NT2/D1 (cell line): ENCODE data around the gene MSL3.
A peak's percentile ranks its signal among the peaks of the same experiment; 100 is the strongest.

Experiments used
- DNase-seq: peaks from one replicate; pipeline ENCODE4 v3.0.0-alpha.2; 2011; ENCODE audit warnings: low read depth, low spot score
- H3K27me3 ChIP-seq: 2 replicates; pipeline ENCODE4 v1.6.0; 2011; ENCODE audit warnings: mild to moderate bottlenecking; ENCODE audit not compliant: insufficient read length, insufficient read depth
- H3K36me3 ChIP-seq: 2 replicates; pipeline ENCODE4 v1.6.1; 2011; ENCODE audit warnings: mild to moderate bottlenecking, low read length, mixed read lengths; ENCODE audit not compliant: insufficient read depth, insufficient read length
- H3K4me1 ChIP-seq: 2 replicates; pipeline ENCODE4 v1.5.1; 2011; ENCODE audit not compliant: insufficient read depth, insufficient read length
- H3K4me3 ChIP-seq: 2 replicates; pipeline ENCODE4 v1.5.1; 2011; ENCODE audit warnings: low read depth; ENCODE audit not compliant: insufficient read length
- H3K9ac ChIP-seq: 2 replicates; pipeline ENCODE4 v1.6.0; 2011; ENCODE audit warnings: low read depth; ENCODE audit not compliant: insufficient read length
- H3K9me3 ChIP-seq: 2 replicates; pipeline ENCODE4 v1.5.1; 2011; ENCODE audit warnings: mild to moderate bottlenecking, low read length; ENCODE audit not compliant: insufficient read depth
- SUZ12 ChIP-seq: IDR thresholded peaks from 2 replicates; pipeline ENCODE4 v1.6.1; 2011; ENCODE audit not compliant: insufficient read length, insufficient read depth; ENCODE audit errors: extremely low read depth
- YY1 ChIP-seq: IDR thresholded peaks from 2 replicates; pipeline ENCODE4 v1.6.1; 2011; ENCODE audit not compliant: insufficient read length, insufficient read depth
- ZNF274 ChIP-seq: IDR thresholded peaks from 2 replicates; pipeline ENCODE4 v1.6.1; 2011; ENCODE audit warnings: mild to moderate bottlenecking, low read depth, low read length

Gene MSL3

GRCh38 chrX:11778230-11778629 lies 20.2 kb downstream of the MSL3 start:
- H3K27me3 ChIP-seq = no peaks in the 10 kb centered on the region
- TF ChIP-seq YY1 (no peak), ZNF274 (no peak), SUZ12 (no peak)
- peaks cover 12% of the 10 kb centered on the region for H3K36me3 ChIP-seq
- no peaks in the 10 kb centered on the region for H3K9me3 ChIP-seq
- H3K4me3 ChIP-seq = no peak overlapping the region
- H3K4me1 ChIP-seq = no peaks in the 10 kb centered on the region
- H3K9ac ChIP-seq = no peak overlapping the region
- DNase-seq = no peak

GRCh38 chrX:11781133-11781532 lies 23.1 kb downstream of the MSL3 start:
- DNase-seq = no peak
- H3K36me3 ChIP-seq = no peaks in the 10 kb centered on the region
- no peaks in the 10 kb centered on the region for H3K27me3 ChIP-seq
- H3K4me1 ChIP-seq = no peaks in the 10 kb centered on the region
- TF ChIP-seq SUZ12 = no peak
- TF ChIP-seq ZNF274 = no peak
- H3K9me3 ChIP-seq = no peaks in the 10 kb centered on the region
- no peak overlapping the region for H3K9ac ChIP-seq
- no peak overlapping the region for H3K4me3 ChIP-seq

DNA sequence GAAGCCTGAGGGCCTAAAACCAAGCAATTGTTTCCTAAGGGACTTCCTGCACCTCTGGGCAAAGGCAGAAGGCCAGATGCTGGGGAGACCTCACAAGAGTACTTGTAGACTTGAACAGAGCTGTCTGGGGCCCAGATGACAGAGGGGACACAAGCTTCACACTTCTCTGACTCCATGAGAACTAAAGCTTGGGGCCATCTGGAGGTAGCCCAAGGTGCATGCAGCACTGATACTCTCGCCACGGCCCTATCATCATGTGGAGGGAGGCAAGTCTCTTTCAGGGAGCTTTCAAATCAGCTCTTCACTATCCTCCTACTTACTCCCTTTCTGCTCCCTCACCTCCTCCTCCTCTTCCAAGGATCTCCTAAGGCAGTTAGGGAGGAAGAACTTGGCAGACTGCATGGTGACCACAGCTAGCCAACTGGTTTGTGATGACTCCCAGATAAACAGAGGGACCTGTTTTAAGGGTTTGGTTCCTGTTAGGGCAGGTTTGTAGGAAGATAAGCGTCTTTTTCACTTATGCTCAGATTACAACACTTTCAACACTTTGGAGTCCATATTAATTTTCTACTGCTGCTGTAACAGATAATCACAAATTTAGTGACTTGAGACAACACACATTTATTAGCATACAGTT lies 23.8 kb downstream of the MSL3 start:
- DNase-seq = no peak
- Histone ChIP-seq H3K4me3 (no peak overlapping the region), H3K9ac (no peak overlapping the region), H3K27me3 (no peaks in the 10 kb centered on the region), H3K36me3 (no peaks in the 10 kb centered on the region), H3K4me1 (no peaks in the 10 kb centered on the region), H3K9me3 (no peaks in the 10 kb centered on the region)
- TF ChIP-seq YY1 (no peak), ZNF274 (no peak), SUZ12 (no peak)

DNA sequence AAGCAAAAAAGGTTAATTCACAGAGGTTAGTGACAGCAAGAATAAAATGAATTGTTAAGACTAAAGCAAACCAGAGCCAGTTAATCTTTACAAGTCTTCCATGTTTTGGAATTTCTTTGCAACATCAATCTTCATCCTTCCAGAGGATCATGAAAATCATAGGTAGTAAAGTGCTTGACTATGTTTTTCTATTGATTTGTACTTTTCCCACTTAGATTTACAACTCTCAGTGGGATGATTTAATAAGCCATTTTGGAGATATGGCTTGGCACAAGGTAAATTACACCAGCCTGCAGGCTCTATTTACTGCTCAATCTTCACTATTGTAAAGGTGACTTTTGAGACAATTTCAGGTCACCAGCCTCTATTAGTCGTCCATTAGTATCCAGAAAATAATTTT lies 26.5 kb downstream of the MSL3 start:
- Histone ChIP-seq H3K27me3 (no peaks in the 10 kb centered on the region), H3K36me3 (no peaks in the 10 kb centered on the region), H3K9me3 (no peaks in the 10 kb centered on the region), H3K9ac (no peak overlapping the region), H3K4me1 (no peaks in the 10 kb centered on the region), H3K4me3 (no peak overlapping the region)
- DNase-seq = no peak
- no peak for TF ChIP-seq ZNF274
- no peak for TF ChIP-seq YY1
- no peak for TF ChIP-seq SUZ12

GRCh38 chrX:11786862-11787261 lies 28.8 kb downstream of the MSL3 start:
- Histone ChIP-seq H3K9ac (no peak overlapping the region), H3K9me3 (no peaks in the 10 kb centered on the region), H3K4me1 (no peaks in the 10 kb centered on the region), H3K27me3 (no peaks in the 10 kb centered on the region), H3K4me3 (no peak overlapping the region), H3K36me3 (no peaks in the 10 kb centered on the region)
- DNase-seq = no peak
- TF ChIP-seq YY1 (no peak), ZNF274 (no peak), SUZ12 (no peak)

DNA sequence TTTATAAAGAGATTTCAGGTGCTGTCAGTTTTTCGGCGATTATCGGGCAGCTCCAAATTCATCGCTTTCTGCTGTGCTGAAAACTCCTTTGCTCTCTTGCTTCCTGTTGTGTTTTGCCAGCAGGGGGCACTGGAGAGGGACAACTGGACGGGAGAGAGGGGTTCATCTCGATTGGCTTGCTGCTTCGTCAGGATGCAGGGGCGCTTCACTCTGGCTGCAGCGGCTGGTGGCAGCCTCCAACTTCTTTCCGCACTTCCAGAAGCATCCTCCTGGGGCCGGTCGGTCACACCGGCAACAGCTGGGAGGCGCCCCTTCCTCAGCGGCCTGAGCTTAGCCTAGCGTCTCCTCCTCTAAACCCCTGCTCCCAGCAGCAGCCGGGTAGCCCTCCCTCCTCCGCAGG lies 29.5 kb downstream of the MSL3 start:
- DNase-seq = peak; percentile 68
- Histone ChIP-seq H3K4me3 (no peak overlapping the region), H3K9me3 (no peaks in the 10 kb centered on the region), H3K4me1 (no peaks in the 10 kb centered on the region), H3K36me3 (no peaks in the 10 kb centered on the region), H3K27me3 (no peaks in the 10 kb centered on the region), H3K9ac (no peak overlapping the region)
- no peak for TF ChIP-seq ZNF274
- no peak for TF ChIP-seq YY1
- no peak for TF ChIP-seq SUZ12

DNA sequence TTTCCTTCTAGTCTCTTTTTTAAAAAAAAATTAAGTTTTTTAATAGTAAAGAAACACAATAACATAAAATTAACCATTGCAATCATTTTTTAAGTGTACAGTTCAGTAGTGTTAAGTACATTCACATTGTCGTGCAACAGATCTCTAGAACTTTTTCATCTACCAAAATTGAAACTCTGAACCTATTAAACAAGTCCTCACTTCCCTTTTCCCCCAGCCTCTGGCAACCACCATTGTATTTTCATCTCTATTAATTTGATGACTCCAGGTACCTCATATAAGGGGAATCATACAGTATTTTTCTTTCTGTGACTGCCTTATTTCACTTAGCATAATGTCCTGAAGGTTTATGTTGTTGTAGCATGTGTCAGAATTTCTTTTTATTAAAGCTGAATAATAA lies 31.8 kb downstream of the MSL3 start:
- no peak for DNase-seq
- H3K9ac ChIP-seq = no peak overlapping the region
- H3K9me3 ChIP-seq = no peaks in the 10 kb centered on the region
- no peak overlapping the region for H3K4me3 ChIP-seq
- H3K4me1 ChIP-seq = no peaks in the 10 kb centered on the region
- H3K36me3 ChIP-seq = no peaks in the 10 kb centered on the region
- no peaks in the 10 kb centered on the region for H3K27me3 ChIP-seq
- no peak for TF ChIP-seq SUZ12
- TF ChIP-seq YY1 = no peak
- TF ChIP-seq ZNF274 = no peak

GRCh38 chrX:11791090-11791489 lies 33.1 kb downstream of the MSL3 start:
- no peak for DNase-seq
- no peak overlapping the region for H3K4me3 ChIP-seq
- no peaks in the 10 kb centered on the region for H3K27me3 ChIP-seq
- TF ChIP-seq SUZ12 (no peak), ZNF274 (no peak), YY1 (no peak)
- no peak overlapping the region for H3K9ac ChIP-seq
- no peaks in the 10 kb centered on the region for H3K4me1 ChIP-seq
- no peaks in the 10 kb centered on the region for H3K36me3 ChIP-seq
- H3K9me3 ChIP-seq = no peaks in the 10 kb centered on the region
